GM12892 (cell line): ENCODE measurements around the gene LCNL1.

Experiments
- POLR2A ChIP-seq: IDR thresholded peaks from 2 replicates; pipeline ENCODE4 v1.6.1; 2011; ENCODE audit warnings: low read depth, low read length, control low read depth
- POLR2AphosphoS5 ChIP-seq: IDR thresholded peaks from 2 replicates; pipeline ENCODE4 v1.6.1; 2011; ENCODE audit warnings: low read depth, low read length, control low read depth
- TAF1 ChIP-seq: IDR thresholded peaks from 2 replicates; pipeline ENCODE4 v1.6.1; 2011; ENCODE audit warnings: low read depth, mild to moderate bottlenecking, control low read depth, low read length, borderline replicate concordance

- TF ChIP-seq TAF1 (no peak), POLR2AphosphoS5 (no peak), POLR2A (no peak)
Measured at GRCh38 chr9:137029058-137029936, 46.5 kb downstream of the LCNL1 start.
